B cell (primary cell): Measurements from ENCODE around the gene ZNF182. TPM values are rescaled to one million over a fixed set of nuclear protein-coding genes. Genes with fewer than 3 reads are reported as not detected.
"Not testable (repeated sequence)": the region's sequence is repeated elsewhere in the genome, so short reads cannot be mapped to it uniquely, and the experiment has no call there.

Experiments used
- ATAC-seq: fragments of 200-7000 bp; cut with Tn5 transposase; one replicate; pipeline ENCODE4 v1.10.0; 2021; ENCODE audit warnings: low read depth, mild to moderate bottlenecking, moderate number of reproducible peaks, moderate library complexity
- CTCF ChIA-PET: fragments of 350-600 bp; sonication (Branson Sonifier 250); formaldehyde crosslinking; loops from one replicate; lab custom pipeline; 2021; ENCODE audit warnings: antibody characterized with exemption, inconsistent platforms; lab: Charles Lee
- POLR2A ChIA-PET: fragments of 350-600 bp; sonication (Branson Sonifier 250); formaldehyde crosslinking; loops from one replicate; lab custom pipeline; 2021; ENCODE audit warnings: antibody characterized with exemption; lab: Charles Lee
- DNase-seq: peaks from one replicate; pipeline ENCODE4 v3.0.0; 2013
- H2AFZ ChIP-seq: 2 replicates; pipeline ENCODE4 v1.6.1; 2012; ENCODE audit warnings: mild to moderate bottlenecking, low read depth, low read length; ENCODE audit not compliant: insufficient read depth, poor library complexity, severe bottlenecking
- H3K27ac ChIP-seq, 2 donors: 1 replicate in 1 of 2; 2 replicates in 1 of 2; pipeline ENCODE4 v1.5.1; 2012 to 2013; ENCODE audit warnings: low read length in 2 of 2, mild to moderate bottlenecking in 2 of 2, moderate library complexity in 1 of 2
- H3K27me3 ChIP-seq, 4 experiments: fragments of 200-600 bp in 1 of 4; sonication (generic) in 1 of 4; replicated peaks in 1 of 4; 1 replicate in 2 of 4; 2 replicates in 2 of 4; pipeline versions ENCODE4 v1.6.1 to v1.7.0; 2013 to 2016; ENCODE audit warnings: low read length in 3 of 4, mild to moderate bottlenecking in 2 of 4, mixed read lengths in 1 of 4, moderate library complexity in 1 of 4; ENCODE audit not compliant: insufficient read depth in 4 of 4, control insufficient read depth in 3 of 4; ENCODE audit errors: control extremely low read depth in 1 of 4
- H3K36me3 ChIP-seq, 2 experiments: replicated peaks in 1 of 2; 1 replicate in 1 of 2; 2 replicates in 1 of 2; pipeline versions ENCODE4 v1.6.1 to v1.7.1; 2013; ENCODE audit warnings: low read length in 1 of 2; ENCODE audit not compliant: insufficient read depth in 2 of 2, control insufficient read depth in 1 of 2; ENCODE audit errors: control extremely low read depth in 1 of 2, extremely low read depth in 1 of 2
- H3K4me1 ChIP-seq, 2 donors: fragments of 200-600 bp in 1 of 2; sonication (generic) in 1 of 2; 1 replicate in 1 of 2; 2 replicates in 1 of 2; pipeline versions ENCODE4 v1.5.1 to v1.6.1; 2013 to 2017; ENCODE audit warnings: low read length in 2 of 2; ENCODE audit not compliant: control insufficient read depth in 2 of 2, insufficient read depth in 2 of 2
- H3K4me2 ChIP-seq: replicated peaks from 2 replicates; pipeline ENCODE3; 2012; ENCODE audit warnings: mild to moderate bottlenecking, low read depth, low read length; ENCODE audit not compliant: poor library complexity, severe bottlenecking
- H3K4me3 ChIP-seq, 5 experiments: fragments of 200-600 bp in 1 of 5; sonication (generic) in 1 of 5; 1 replicate in 3 of 5; 2 replicates in 2 of 5; pipeline versions ENCODE4 v1.5.1 to v1.7.0; 2011 to 2016; ENCODE audit warnings: low read length in 4 of 5, mild to moderate bottlenecking in 4 of 5, low read depth in 2 of 5, control low read depth in 1 of 5, moderate library complexity in 1 of 5; ENCODE audit not compliant: insufficient read depth in 1 of 5; ENCODE audit errors: control extremely low read depth in 1 of 5, extremely low read depth in 1 of 5
- H3K79me2 ChIP-seq: fragments of 200-600 bp; sonication (generic); one replicate; pipeline ENCODE4 v1.6.0; 2016; ENCODE audit warnings: low read length; ENCODE audit not compliant: control insufficient read depth, insufficient read depth
- H3K9ac ChIP-seq: fragments of 200-600 bp; sonication (generic); 2 replicates; pipeline ENCODE4 v1.6.1; 2017; ENCODE audit warnings: mild to moderate bottlenecking, low read length, moderate library complexity
- H3K9me3 ChIP-seq, 3 donors: one replicate each; pipeline versions ENCODE4 v1.6.1 to v1.7.1; 2013; ENCODE audit warnings: low read length in 2 of 3; ENCODE audit not compliant: control insufficient read depth in 2 of 3, insufficient read depth in 1 of 3; ENCODE audit errors: control extremely low read depth in 1 of 3
- H4K20me1 ChIP-seq: 2 replicates; pipeline ENCODE4 v1.6.0; 2012; ENCODE audit warnings: mild to moderate bottlenecking, low read length; ENCODE audit not compliant: insufficient read depth, control insufficient read depth, poor library complexity, severe bottlenecking
- H3K27ac Mint-ChIP-seq: one replicate; pipeline ENCODE4 v1.8.0; 2021; ENCODE audit warnings: mixed read lengths
- H3K27me3 Mint-ChIP-seq: one replicate; pipeline ENCODE4 v1.8.0; 2021; ENCODE audit warnings: mixed read lengths
- H3K4me1 Mint-ChIP-seq: one replicate; pipeline ENCODE4 v1.8.0; 2021; ENCODE audit warnings: mixed read lengths
- H3K4me3 Mint-ChIP-seq: one replicate; pipeline ENCODE4 v1.8.0; 2021; ENCODE audit warnings: mixed read lengths
- H3K9me3 Mint-ChIP-seq: one replicate; pipeline ENCODE4 v1.8.0; 2022; ENCODE audit warnings: mixed read lengths; ENCODE audit not compliant: insufficient read depth
- EZH2 ChIP-seq: IDR thresholded peaks from 2 replicates; pipeline ENCODE4 v1.6.1; 2012; ENCODE audit warnings: borderline replicate concordance, low read depth, mild to moderate bottlenecking, moderate library complexity, low read length; ENCODE audit not compliant: insufficient read depth, poor library complexity, severe bottlenecking
- WGBS: methylation state at CpG from one replicate; pipeline ENCODE4 v1.1.5; 2013; ENCODE audit warnings: missing lambda C conversion rate; ENCODE audit not compliant: insufficient coverage; 5-methylcytosine and 5-hydroxymethylcytosine counted together
- intact Hi-C: fragments of 100-400 bp; cut with micrococcal nuclease; formaldehyde crosslinking; loops from one replicate; pipeline ENCODE4 v1.10.0; 2022
- polyA plus RNA-seq: library from polyadenylated mRNA; depleted of rRNA; stranded (reverse); fragments of >200 nt; gene quantifications from 2 replicates; pipeline ENCODE4 v1.2.3, GENCODE V29; 2012
- total RNA-seq, 2 donors: library from RNA; stranded (reverse); fragments of 120-200 nt in 1 of 2; gene quantifications; 1 replicate in 1 of 2; 2 replicates in 1 of 2; pipeline versions ENCODE4 v1.2.3 to v1.2.4, GENCODE V29; 2013 to 2022
- TF ChIP-seq, protein P1 (sequence below): fragments of 200-600 bp; IDR thresholded peaks from one replicate; pipeline ENCODE4 v1.8.0; 2022; ENCODE audit warnings: antibody characterized with exemption, mild to moderate bottlenecking

ZNF182 gene
- total and polyA plus RNA-seq, 2 donors (not counting 1 experiment from before 2014, with no cell fraction given): 4.0 to 12.6 TPM

DNA sequence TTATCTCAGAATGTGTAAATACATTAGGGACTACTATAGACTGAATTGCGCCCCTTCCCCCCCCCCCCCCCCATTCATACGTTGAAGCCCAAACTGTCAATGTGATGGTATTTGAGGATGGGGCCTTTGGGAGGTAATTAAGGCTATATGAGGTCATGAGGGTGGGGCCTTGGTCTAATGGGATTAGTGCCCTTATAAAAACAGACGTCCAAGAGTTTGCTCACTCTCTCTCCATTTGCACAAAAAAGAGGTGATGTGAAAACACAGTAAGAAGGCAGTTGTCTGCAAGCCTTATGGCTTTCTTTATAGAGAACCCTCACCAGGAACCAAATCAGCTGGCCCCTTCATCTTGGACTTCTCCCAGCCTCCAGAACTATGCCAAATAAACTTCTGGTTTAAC is 18.3 kb upstream of the ZNF182 start:
- Mint-ChIP-seq H3K4me1 (no peaks in the 10 kb centered on the region), H3K4me3 (no peak overlapping the region), H3K9me3 (no peaks in the 10 kb centered on the region), H3K27me3 (no peaks in the 10 kb centered on the region), H3K27ac (no peak overlapping the region)
- WGBS: no CpG with 5 or more reads among the region's 3 CpGs
- H3K79me2 ChIP-seq: no peaks in the 10 kb centered on the region
- no peaks in the 10 kb centered on the region for H3K9me3 ChIP-seq
- H3K4me2 ChIP-seq: peak overlapping the region; percentile 66
- no peaks in the 10 kb centered on the region for H3K36me3 ChIP-seq
- no peaks in the 10 kb centered on the region for H3K27me3 ChIP-seq
- ChIA-PET CTCF (no interaction called here), POLR2A (no interaction called here)
- TF ChIP-seq EZH2: no peak
- TF ChIP-seq, protein P1, sequence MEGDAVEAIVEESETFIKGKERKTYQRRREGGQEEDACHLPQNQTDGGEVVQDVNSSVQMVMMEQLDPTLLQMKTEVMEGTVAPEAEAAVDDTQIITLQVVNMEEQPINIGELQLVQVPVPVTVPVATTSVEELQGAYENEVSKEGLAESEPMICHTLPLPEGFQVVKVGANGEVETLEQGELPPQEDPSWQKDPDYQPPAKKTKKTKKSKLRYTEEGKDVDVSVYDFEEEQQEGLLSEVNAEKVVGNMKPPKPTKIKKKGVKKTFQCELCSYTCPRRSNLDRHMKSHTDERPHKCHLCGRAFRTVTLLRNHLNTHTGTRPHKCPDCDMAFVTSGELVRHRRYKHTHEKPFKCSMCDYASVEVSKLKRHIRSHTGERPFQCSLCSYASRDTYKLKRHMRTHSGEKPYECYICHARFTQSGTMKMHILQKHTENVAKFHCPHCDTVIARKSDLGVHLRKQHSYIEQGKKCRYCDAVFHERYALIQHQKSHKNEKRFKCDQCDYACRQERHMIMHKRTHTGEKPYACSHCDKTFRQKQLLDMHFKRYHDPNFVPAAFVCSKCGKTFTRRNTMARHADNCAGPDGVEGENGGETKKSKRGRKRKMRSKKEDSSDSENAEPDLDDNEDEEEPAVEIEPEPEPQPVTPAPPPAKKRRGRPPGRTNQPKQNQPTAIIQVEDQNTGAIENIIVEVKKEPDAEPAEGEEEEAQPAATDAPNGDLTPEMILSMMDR: no peak
- ATAC-seq (no peak), DNase-seq (no peak)
- H2AFZ ChIP-seq: peak overlapping the region; percentile 77
- H4K20me1 ChIP-seq: no peaks in the 10 kb centered on the region
- no peak overlapping the region for H3K27ac ChIP-seq
- H3K4me3 ChIP-seq: no peak overlapping the region
- intact Hi-C loops: no loop called here
- no peak overlapping the region for H3K9ac ChIP-seq
- H3K4me1 ChIP-seq: peaks cover 3 to 7% of the 10 kb centered on the region in 2 donors

DNA sequence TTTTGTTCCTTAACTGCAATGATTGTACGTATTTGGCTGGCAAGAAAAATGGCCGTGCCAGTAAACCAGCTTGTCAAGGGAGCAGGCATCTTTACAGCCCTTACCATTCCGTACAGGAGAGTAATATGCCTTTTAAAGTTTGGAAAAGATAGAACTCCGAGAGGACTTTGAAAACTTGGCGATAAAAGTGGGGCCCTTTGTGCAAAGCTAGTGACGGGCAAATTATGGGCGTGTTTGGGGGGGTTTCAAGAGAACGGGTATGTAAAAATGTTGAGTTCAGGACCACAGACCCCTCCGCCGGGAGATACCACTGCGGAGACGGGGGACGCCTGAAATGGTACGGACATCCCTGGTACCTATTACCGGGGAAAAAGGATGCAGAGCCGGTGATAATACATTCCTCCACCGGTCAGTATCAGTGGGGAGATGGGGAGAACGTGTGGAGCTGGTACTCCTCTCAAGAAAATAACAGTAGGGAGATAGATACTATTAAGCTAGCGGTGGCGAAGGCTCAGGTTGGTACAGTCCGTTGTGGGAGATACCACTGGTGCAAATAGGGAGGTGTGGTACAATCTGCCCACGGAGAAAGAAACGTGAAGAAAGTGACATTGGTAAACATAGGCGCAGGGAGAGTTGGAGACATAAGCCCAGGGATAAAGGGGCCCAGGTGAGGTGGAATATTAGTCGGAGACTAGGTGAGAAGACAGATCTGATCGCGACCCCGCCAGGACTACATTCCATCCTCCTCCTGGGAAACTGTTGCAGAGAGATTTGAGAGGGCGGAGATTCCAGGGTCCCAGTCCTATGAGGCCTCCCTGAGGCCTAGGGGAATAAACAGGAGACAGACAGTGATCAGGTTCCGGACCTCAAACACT is 17.5 kb upstream of the ZNF182 start:
- peak overlapping the region; percentile 77 for H2AFZ ChIP-seq
- H3K9me3 Mint-ChIP-seq: no peaks in the 10 kb centered on the region
- no peaks in the 10 kb centered on the region for H3K4me1 Mint-ChIP-seq
- no peak overlapping the region for H3K4me3 Mint-ChIP-seq
- CTCF ChIA-PET: no interaction called here
- peak overlapping the region; percentile 66 for H3K4me2 ChIP-seq
- no peaks in the 10 kb centered on the region for H3K27me3 Mint-ChIP-seq
- H3K4me1 ChIP-seq: peaks cover 3 to 5% of the 10 kb centered on the region in 2 donors
- no peaks in the 10 kb centered on the region for H3K9me3 ChIP-seq
- peak overlapping the region; percentile 63 to 88 (median 73) for H3K4me3 ChIP-seq
- DNase-seq (peak; percentile 93), ATAC-seq (no peak)
- H4K20me1 ChIP-seq: no peaks in the 10 kb centered on the region
- H3K36me3 ChIP-seq: no peaks in the 10 kb centered on the region
- 0% methylated on average over 11 of the region's 30 CpGs for WGBS
- TF ChIP-seq, protein P1: no peak
- TF ChIP-seq EZH2: no peak
- POLR2A ChIA-PET: no interaction called here
- intact Hi-C loops: no loop called here
- peak overlapping the region; percentile 86 to 95 for H3K27ac ChIP-seq
- peak overlapping the region; percentile 83 for H3K9ac ChIP-seq
- no peak overlapping the region for H3K27ac Mint-ChIP-seq
- no peaks in the 10 kb centered on the region for H3K27me3 ChIP-seq
- no peaks in the 10 kb centered on the region for H3K79me2 ChIP-seq

DNA sequence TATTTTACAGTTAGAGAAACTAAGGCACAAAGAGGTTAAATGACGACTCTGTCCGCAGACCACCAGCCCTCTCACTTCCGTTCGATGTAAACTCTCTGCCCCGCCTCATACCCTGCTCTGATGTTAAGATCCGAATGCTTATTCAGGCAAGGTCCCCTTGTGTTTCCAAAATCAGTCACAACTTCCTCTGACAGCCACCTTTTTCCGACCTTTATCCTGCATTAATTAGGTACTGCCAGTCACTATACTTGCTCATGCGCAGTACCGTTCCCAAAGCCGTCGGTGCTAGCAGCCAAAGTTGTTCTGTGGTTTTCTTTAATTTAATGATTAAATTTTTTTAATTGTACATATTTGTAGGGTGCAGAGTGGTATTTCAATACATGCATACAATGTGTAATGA is 16.7 kb upstream of the ZNF182 start:
- CTCF ChIA-PET, H3K4me1 Mint-ChIP-seq, DNase-seq, intact Hi-C loops, H3K79me2 ChIP-seq, H3K27me3 Mint-ChIP-seq, H3K27me3 ChIP-seq, H3K4me1 ChIP-seq, H3K27ac ChIP-seq, H3K27ac Mint-ChIP-seq, ATAC-seq, POLR2A ChIA-PET, H3K4me3 Mint-ChIP-seq, H4K20me1 ChIP-seq, H3K9me3 ChIP-seq, H3K9me3 Mint-ChIP-seq, H3K36me3 ChIP-seq: not testable (repeated sequence)
- Histone ChIP-seq H3K4me2 (peak overlapping the region; percentile 66), H3K9ac (peak overlapping the region; percentile 83), H3K4me3 (peak overlapping the region; percentile 63 to 88 (median 73)), H2AFZ (peak overlapping the region; percentile 77)
- no CpG with 5 or more reads among the region's 11 CpGs for WGBS
